Right kidney (tissue), 1 donor: Measurements from ENCODE around the gene ZNF771.
A peak's percentile ranks its signal among the peaks of the same experiment; 100 is the strongest.
"Not testable (repeated sequence)": the region's sequence is repeated elsewhere in the genome, so short reads cannot be mapped to it uniquely, and the experiment has no call there.

Source experiments
- DNase-seq: peaks from one replicate; pipeline ENCODE4 v3.0.0-alpha.2; 2016

The ZNF771 gene

GRCh38 chr16:30374538-30374937 lies 32.9 kb upstream of the ZNF771 start, which contains the start of gene MYL11:
MYL11 (plus strand) TSS chr16:30374802; CDS start chr16:30374858, 56 bp downstream.
- no peak for DNase-seq

GRCh38 chr16:30375864-30376263 lies 31.5 kb upstream of the ZNF771 start:
- no peak for DNase-seq

GRCh38 chr16:30376461-30376902 lies 30.9 kb upstream of the ZNF771 start:
- DNase-seq, result no peak

GRCh38 chr16:30377050-30377811 lies 30.2 kb upstream of the ZNF771 start:
- DNase-seq, result peak; percentile 70

- DNase-seq, result peak; percentile 93
Observed at GRCh38 chr16:30377812-30378235, 29.6 kb upstream of the ZNF771 start.

- peak; percentile 95 for DNase-seq
Observed at GRCh38 chr16:30378236-30379157, 28.9 kb upstream of the ZNF771 start.

GRCh38 chr16:30379158-30379783 lies 28.1 kb upstream of the ZNF771 start:
- no peak for DNase-seq

- DNase-seq, result no peak
Observed at GRCh38 chr16:30380072-30380802, 27.2 kb upstream of the ZNF771 start.

GRCh38 chr16:30380803-30381208 lies 26.6 kb upstream of the ZNF771 start:
- DNase-seq, result no peak

- DNase-seq, result no peak
Observed at GRCh38 chr16:30381291-30382041, 25.9 kb upstream of the ZNF771 start.

GRCh38 chr16:30382111-30382881 lies 25.1 kb upstream of the ZNF771 start, which contains the start of gene SEPTIN1:
SEPTIN1 (minus strand) TSS chr16:30382561; CDS start chr16:30382542, 19 bp downstream.
- no peak for DNase-seq

- no peak for DNase-seq
Observed at GRCh38 chr16:30383521-30383920, 23.9 kb upstream of the ZNF771 start.

GRCh38 chr16:30394592-30395154 lies 12.7 kb upstream of the ZNF771 start:
- peak; percentile 89 for DNase-seq

GRCh38 chr16:30395155-30395991 lies 12.0 kb upstream of the ZNF771 start, which contains the start of gene ZNF48:
ZNF48 (plus strand) TSS chr16:30395420; CDS start chr16:30395795, 375 bp downstream.
- peak; percentile 79 for DNase-seq

GRCh38 chr16:30395992-30396585 lies 11.3 kb upstream of the ZNF771 start:
- no peak for DNase-seq

- DNase-seq, result not testable (repeated sequence)
Observed at GRCh38 chr16:30396627-30397026, 10.8 kb upstream of the ZNF771 start.

- no peak for DNase-seq
Observed at GRCh38 chr16:30397056-30397455, 10.3 kb upstream of the ZNF771 start.
